ENCODE results near the gene C3.

- TF ChIP-seq GATA2 (IDR thresholded peaks at IDR 0.05; ENCODE audit: low read depth, low read length) (no peak), GATA3 (IDR thresholded peaks at IDR 0.05; ENCODE audit: low read depth, low read length) (no peak)
Measured at GRCh38 chr19:6730153-6730804, 9.8 kb upstream of the C3 start.

All from SH-SY5Y (cell line).